ENCODE data around the gene RTL9. TPM values are rescaled to one million over a fixed set of nuclear protein-coding genes. Genes with fewer than 3 reads are reported as not detected.

The RTL9 gene
- under 1 TPM; 0.07 to 0.27 TPM for total RNA-seq

- Histone ChIP-seq H3K4me3 (no peak within 1 kb of the TSS), H3K36me3 (no peaks in the 10 kb centered on the region), H3K9me3 (no peaks in the 10 kb centered on the region), H3K27me3 (replicated peaks; ENCODE audit: insufficient read depth) (no peaks in the 10 kb centered on the region), H3K27ac (no peak within 1 kb of the TSS), H3K4me1 (ENCODE audit: control insufficient read depth in 1 of 2, low read depth in 2 of 2) (no peaks in the 10 kb centered on the region)
- DNase-seq (ENCODE audit: low spot score) = no peak
- no peak for ATAC-seq (ENCODE audit: insufficient number of reproducible peaks, low FRiP score, low read depth)
- TF ChIP-seq CTCF (IDR thresholded peaks at IDR 0.05) = no peak
These were observed at the start of gene RTL9 for GRCh38 chrX:110358548-110358947. RTL9 (plus strand) TSS chrX:110358848; CDS start chrX:110450618, 91,770 bp downstream.

- Histone ChIP-seq H3K4me1 (ENCODE audit: control insufficient read depth in 1 of 2, low read depth in 2 of 2) (no peaks in the 10 kb centered on the region), H3K27ac (no peak overlapping the region), H3K9me3 (no peaks in the 10 kb centered on the region), H3K36me3 (no peaks in the 10 kb centered on the region), H3K4me3 (no peak overlapping the region), H3K27me3 (replicated peaks; ENCODE audit: insufficient read depth) (no peaks in the 10 kb centered on the region)
- TF ChIP-seq CTCF (IDR thresholded peaks at IDR 0.05) = no peak
- DNase-seq (ENCODE audit: low spot score) (no peak), ATAC-seq (ENCODE audit: insufficient number of reproducible peaks, low FRiP score, low read depth) (no peak)
These were observed 48.5 kb upstream of the RTL9 start for GRCh38 chrX:110310000-110310790.

- DNase-seq (ENCODE audit: low spot score) (no peak), ATAC-seq (ENCODE audit: insufficient number of reproducible peaks, low FRiP score, low read depth) (no peak)
- no peaks in the 10 kb centered on the region for H3K4me1 ChIP-seq (ENCODE audit: control insufficient read depth in 1 of 2, low read depth in 2 of 2)
- no peak overlapping the region for H3K4me3 ChIP-seq
- no peaks in the 10 kb centered on the region for H3K9me3 ChIP-seq
- H3K27me3 ChIP-seq (replicated peaks; ENCODE audit: insufficient read depth) = no peaks in the 10 kb centered on the region
- no peak overlapping the region for H3K27ac ChIP-seq
- TF ChIP-seq CTCF (IDR thresholded peaks at IDR 0.05) = no peak
- no peaks in the 10 kb centered on the region for H3K36me3 ChIP-seq
These were observed 47.8 kb upstream of the RTL9 start for GRCh38 chrX:110310896-110311295.

- ATAC-seq (ENCODE audit: insufficient number of reproducible peaks, low FRiP score, low read depth) = no peak
- Histone ChIP-seq H3K27me3 (replicated peaks; ENCODE audit: insufficient read depth) (no peaks in the 10 kb centered on the region), H3K27ac (no peak overlapping the region), H3K4me1 (ENCODE audit: control insufficient read depth in 1 of 2, low read depth in 2 of 2) (no peaks in the 10 kb centered on the region), H3K4me3 (no peak overlapping the region), H3K36me3 (no peaks in the 10 kb centered on the region), H3K9me3 (no peaks in the 10 kb centered on the region)
- DNase-seq (ENCODE audit: low spot score) = no peak
- TF ChIP-seq CTCF (IDR thresholded peaks at IDR 0.05) = no peak
These were observed 47.0 kb upstream of the RTL9 start for GRCh38 chrX:110311437-110312230.

- no peaks in the 10 kb centered on the region for H3K9me3 ChIP-seq
- H3K36me3 ChIP-seq = no peaks in the 10 kb centered on the region
- DNase-seq (ENCODE audit: low spot score) (no peak), ATAC-seq (ENCODE audit: insufficient number of reproducible peaks, low FRiP score, low read depth) (no peak)
- H3K4me3 ChIP-seq = no peak overlapping the region
- H3K27ac ChIP-seq = no peak overlapping the region
- H3K4me1 ChIP-seq (ENCODE audit: control insufficient read depth in 1 of 2, low read depth in 2 of 2) = no peaks in the 10 kb centered on the region
- no peaks in the 10 kb centered on the region for H3K27me3 ChIP-seq (replicated peaks; ENCODE audit: insufficient read depth)
- no peak for TF ChIP-seq CTCF (IDR thresholded peaks at IDR 0.05)
These were observed 43.1 kb upstream of the RTL9 start for GRCh38 chrX:110315551-110315950.

Data from thoracic aorta (tissue), 2 donors.